AG04450 (cell line): ENCODE measurements around the gene CNIH1. TPM values are rescaled to one million over a fixed set of nuclear protein-coding genes. Genes with fewer than 3 reads are reported as not detected.
"Not testable (repeated sequence)": the region's sequence is repeated elsewhere in the genome, so short reads cannot be mapped to it uniquely, and the experiment has no call there.

ENCODE experiments used
- CTCF ChIA-PET: fragments of 300-600, 350-600 bp; formaldehyde crosslinking; extraction: SDS; loops from one replicate; lab custom pipeline; 2022; ENCODE audit warnings: antibody characterized with exemption, inconsistent platforms; lab: Charles Lee
- POLR2A ChIA-PET: fragments of 350-600 bp; formaldehyde crosslinking; extraction: SDS; loops from one replicate; lab custom pipeline; 2021; ENCODE audit warnings: antibody characterized with exemption, inconsistent platforms; lab: Yijun Ruan, JAX
- DNase-seq: peaks from one replicate; pipeline ENCODE4 v3.0.0-alpha.2; 2011; ENCODE audit warnings: low read depth, low spot score
- H3K27ac ChIP-seq: one replicate; pipeline ENCODE4 v1.5.1; 2012; ENCODE audit warnings: low read depth, low read length, control low read depth
- H3K27me3 ChIP-seq: one replicate; pipeline ENCODE4 v1.6.0; 2012; ENCODE audit warnings: low read length; ENCODE audit not compliant: control insufficient read depth, insufficient read depth
- H3K4me3 ChIP-seq: 2 replicates; pipeline ENCODE4 v1.5.1; 2011; ENCODE audit warnings: mild to moderate bottlenecking, low read depth, low read length, control low read depth
- H3K9me3 ChIP-seq: 2 replicates; pipeline ENCODE4 v1.5.1; 2012; ENCODE audit warnings: low read length; ENCODE audit not compliant: control insufficient read depth, insufficient read depth
- CTCF ChIP-seq: IDR thresholded peaks from 2 replicates; pipeline ENCODE4 v1.5.1; 2011; ENCODE audit warnings: low read depth, low read length, control low read depth, inconsistent platforms
- polyA plus RNA-seq: library from polyadenylated mRNA; depleted of rRNA; stranded (reverse); fragments of >200 nt; gene quantifications from 2 replicates; pipeline ENCODE4 v1.2.3, GENCODE V29; 2011

CNIH1 gene
- polyA plus RNA-seq, 1 experiment: 254 TPM

- Histone ChIP-seq H3K27ac (no peak overlapping the region), H3K4me3 (no peak overlapping the region), H3K9me3 (peaks cover 2% of the 10 kb centered on the region; the same call in 1 of the 2 replicates), H3K27me3 (no peaks in the 10 kb centered on the region)
- TF ChIP-seq CTCF: no peak
- ChIA-PET POLR2A (no interaction called here), CTCF (no interaction called here)
- DNase-seq: no peak
These were observed 29.5 kb upstream of the CNIH1 start for GRCh38 chr14:54470701-54471100.

DNA sequence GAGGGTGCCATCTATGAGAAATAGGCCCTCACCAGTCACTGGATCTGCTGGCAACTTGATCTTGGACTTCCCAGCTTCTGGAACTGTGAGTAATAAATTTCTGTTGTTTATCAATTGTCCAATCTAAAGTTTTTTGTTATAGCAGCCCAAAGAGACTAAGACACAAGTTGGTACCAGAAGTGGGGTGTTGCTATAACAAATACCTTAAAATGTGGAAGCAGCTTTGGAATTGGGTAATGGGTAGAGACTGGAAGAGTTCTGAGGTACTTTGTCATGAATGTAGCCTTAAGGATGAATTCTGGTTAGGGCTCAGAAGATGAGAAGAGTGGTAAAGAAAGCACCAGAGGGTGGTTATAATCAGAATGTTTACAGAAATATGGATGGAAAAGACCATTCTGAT, 26.1 kb upstream of the CNIH1 start:
- POLR2A ChIA-PET: no interaction called here
- Histone ChIP-seq H3K9me3 (peaks cover 2% of the 10 kb centered on the region; the same call in 1 of the 2 replicates), H3K27ac (no peak overlapping the region), H3K4me3 (no peak overlapping the region), H3K27me3 (no peaks in the 10 kb centered on the region)
- CTCF ChIA-PET: no interaction called here
- no peak for DNase-seq
- TF ChIP-seq CTCF: no peak

DNA sequence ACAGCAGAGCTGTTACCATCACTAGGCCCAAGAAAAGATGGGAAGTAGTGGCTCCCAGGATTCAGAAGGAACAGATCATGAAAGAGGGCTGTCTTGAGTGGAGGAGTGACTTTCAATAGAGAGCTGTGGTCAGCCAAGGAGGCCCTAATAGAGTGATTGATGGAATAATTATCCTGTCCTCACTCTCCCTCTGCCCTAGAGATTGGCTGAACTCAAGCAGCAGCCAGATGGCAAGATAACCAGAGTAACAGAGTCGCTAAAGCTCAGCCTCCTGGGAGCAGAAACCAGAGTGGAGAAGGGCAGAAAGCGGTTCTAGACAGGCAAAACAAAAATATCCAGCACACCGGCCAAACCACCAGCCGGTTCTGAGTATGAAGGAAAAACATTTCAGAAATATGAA, 24.5 kb upstream of the CNIH1 start:
- Histone ChIP-seq H3K9me3 (peaks cover 2% of the 10 kb centered on the region; the same call in 1 of the 2 replicates), H3K4me3 (no peak overlapping the region), H3K27ac (no peak overlapping the region), H3K27me3 (no peaks in the 10 kb centered on the region)
- no peak for TF ChIP-seq CTCF
- no peak for DNase-seq
- ChIA-PET CTCF (no interaction called here), POLR2A (no interaction called here)

- POLR2A ChIA-PET: no interaction called here
- Histone ChIP-seq H3K27ac (no peak overlapping the region), H3K9me3 (peaks cover 9% of the 10 kb centered on the region), H3K27me3 (no peaks in the 10 kb centered on the region), H3K4me3 (no peak overlapping the region)
- TF ChIP-seq CTCF: no peak
- no peak for DNase-seq
- CTCF ChIA-PET: no interaction called here
These were observed 20.9 kb upstream of the CNIH1 start for GRCh38 chr14:54462048-54462447.

GRCh38 chr14:54459106-54459505, 17.9 kb upstream of the CNIH1 start:
- H3K27me3 ChIP-seq: no peaks in the 10 kb centered on the region
- no peak for DNase-seq
- ChIA-PET POLR2A (no interaction called here), CTCF (no interaction called here)
- H3K27ac ChIP-seq: no peak overlapping the region
- no peak for TF ChIP-seq CTCF
- H3K4me3 ChIP-seq: no peak overlapping the region
- peaks cover 8% of the 10 kb centered on the region for H3K9me3 ChIP-seq

DNA sequence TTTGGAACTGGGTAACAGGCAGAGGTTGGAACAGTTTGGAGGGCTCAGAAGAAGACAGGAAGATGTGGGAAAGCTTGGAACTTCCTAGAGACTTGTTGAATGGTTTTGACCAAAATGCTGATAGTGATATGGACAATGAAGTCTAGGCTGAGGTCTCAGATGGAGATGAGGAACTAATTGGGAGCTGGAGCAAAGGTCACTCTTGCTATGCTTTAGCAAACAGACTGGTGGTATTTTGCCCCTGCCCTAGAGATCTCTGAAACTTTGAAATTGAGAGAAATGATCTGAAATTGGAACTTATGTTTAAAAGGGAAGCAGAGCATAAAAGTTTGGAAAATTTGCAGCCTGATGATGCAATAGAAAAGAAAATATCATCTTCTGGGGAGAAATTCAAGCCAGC, 17.4 kb upstream of the CNIH1 start:
- H3K9me3 ChIP-seq, H3K27me3 ChIP-seq, POLR2A ChIA-PET, H3K4me3 ChIP-seq, CTCF ChIA-PET, H3K27ac ChIP-seq, DNase-seq: not testable (repeated sequence)
